ENCODE data around the gene SYDE1.

GRCh38 chr19:15087182-15087581, 20.0 kb upstream of the SYDE1 start:
- TF ChIP-seq CTCF (IDR thresholded peaks at IDR 0.05; ENCODE audit: insufficient read depth, low read length, poor library complexity, severe bottlenecking) (no peak), EZH2phosphoT487 (conservative IDR thresholded peaks at IDR 0.05; ENCODE audit: low read length) (no peak)
